C4-2B (cell line): ENCODE results near the gene ZDHHC7.
A peak's percentile ranks its signal among the peaks of the same experiment; 100 is the strongest.

Source experiments
- H3K27ac ChIP-seq: fragments of 450-650 bp; 2 replicates; pipeline ENCODE4 v1.5.1; 2017
- ZFX ChIP-seq: fragments of 450-650 bp; IDR thresholded peaks from 2 replicates; pipeline ENCODE4 v1.6.1; 2017
- TF ChIP-seq, protein P1 (sequence below): fragments of 450-650 bp; conservative IDR thresholded peaks from 2 replicates; pipeline ENCODE4 v1.5.1; 2017; ENCODE audit warnings: mild to moderate bottlenecking

Gene ZDHHC7

GRCh38 chr16:84950906-84951305, 60.4 kb downstream of the ZDHHC7 start:
- H3K27ac ChIP-seq: no peak overlapping the region
- no peak for TF ChIP-seq ZFX
- TF ChIP-seq, protein P1, sequence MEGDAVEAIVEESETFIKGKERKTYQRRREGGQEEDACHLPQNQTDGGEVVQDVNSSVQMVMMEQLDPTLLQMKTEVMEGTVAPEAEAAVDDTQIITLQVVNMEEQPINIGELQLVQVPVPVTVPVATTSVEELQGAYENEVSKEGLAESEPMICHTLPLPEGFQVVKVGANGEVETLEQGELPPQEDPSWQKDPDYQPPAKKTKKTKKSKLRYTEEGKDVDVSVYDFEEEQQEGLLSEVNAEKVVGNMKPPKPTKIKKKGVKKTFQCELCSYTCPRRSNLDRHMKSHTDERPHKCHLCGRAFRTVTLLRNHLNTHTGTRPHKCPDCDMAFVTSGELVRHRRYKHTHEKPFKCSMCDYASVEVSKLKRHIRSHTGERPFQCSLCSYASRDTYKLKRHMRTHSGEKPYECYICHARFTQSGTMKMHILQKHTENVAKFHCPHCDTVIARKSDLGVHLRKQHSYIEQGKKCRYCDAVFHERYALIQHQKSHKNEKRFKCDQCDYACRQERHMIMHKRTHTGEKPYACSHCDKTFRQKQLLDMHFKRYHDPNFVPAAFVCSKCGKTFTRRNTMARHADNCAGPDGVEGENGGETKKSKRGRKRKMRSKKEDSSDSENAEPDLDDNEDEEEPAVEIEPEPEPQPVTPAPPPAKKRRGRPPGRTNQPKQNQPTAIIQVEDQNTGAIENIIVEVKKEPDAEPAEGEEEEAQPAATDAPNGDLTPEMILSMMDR: no peak; the same call in 1 of the 2 replicates

DNA sequence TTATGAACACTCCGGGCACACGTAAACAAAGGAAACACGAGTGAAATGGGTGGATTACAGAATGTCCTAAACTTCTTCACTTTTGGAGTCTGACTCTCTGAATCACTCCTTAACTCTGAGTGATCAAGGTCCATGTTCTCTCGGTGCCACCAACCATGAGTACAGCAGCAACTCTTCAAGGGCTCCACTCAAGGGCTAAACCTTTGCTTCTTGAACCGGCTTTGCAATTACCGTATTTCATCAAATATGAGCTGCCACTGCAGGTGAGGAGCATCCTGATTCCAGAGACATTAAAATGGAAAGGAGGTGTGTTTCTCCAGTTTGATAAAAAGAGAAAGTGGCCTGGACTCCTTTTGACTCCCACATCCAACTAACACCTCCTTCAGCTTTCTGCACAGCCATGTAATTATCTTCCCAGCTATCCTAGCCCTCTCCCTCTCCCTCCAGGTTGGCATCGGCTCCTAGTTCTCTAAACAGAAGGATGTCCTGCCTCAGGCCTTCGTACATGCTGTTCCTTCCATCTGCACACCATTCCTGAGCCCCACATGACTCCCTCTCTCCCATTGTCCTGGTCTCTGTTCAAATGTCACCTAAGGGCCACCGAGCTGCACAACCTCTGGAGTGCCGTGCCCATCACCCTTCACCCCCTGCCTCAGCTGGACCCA, 61.4 kb downstream of the ZDHHC7 start:
- TF ChIP-seq, protein P1: no peak
- TF ChIP-seq ZFX: no peak
- H3K27ac ChIP-seq: no peak overlapping the region

- TF ChIP-seq, protein P1: no peak
- no peak for TF ChIP-seq ZFX
- no peak overlapping the region for H3K27ac ChIP-seq
Measured at GRCh38 chr16:84948851-84949610, 62.3 kb downstream of the ZDHHC7 start.

DNA sequence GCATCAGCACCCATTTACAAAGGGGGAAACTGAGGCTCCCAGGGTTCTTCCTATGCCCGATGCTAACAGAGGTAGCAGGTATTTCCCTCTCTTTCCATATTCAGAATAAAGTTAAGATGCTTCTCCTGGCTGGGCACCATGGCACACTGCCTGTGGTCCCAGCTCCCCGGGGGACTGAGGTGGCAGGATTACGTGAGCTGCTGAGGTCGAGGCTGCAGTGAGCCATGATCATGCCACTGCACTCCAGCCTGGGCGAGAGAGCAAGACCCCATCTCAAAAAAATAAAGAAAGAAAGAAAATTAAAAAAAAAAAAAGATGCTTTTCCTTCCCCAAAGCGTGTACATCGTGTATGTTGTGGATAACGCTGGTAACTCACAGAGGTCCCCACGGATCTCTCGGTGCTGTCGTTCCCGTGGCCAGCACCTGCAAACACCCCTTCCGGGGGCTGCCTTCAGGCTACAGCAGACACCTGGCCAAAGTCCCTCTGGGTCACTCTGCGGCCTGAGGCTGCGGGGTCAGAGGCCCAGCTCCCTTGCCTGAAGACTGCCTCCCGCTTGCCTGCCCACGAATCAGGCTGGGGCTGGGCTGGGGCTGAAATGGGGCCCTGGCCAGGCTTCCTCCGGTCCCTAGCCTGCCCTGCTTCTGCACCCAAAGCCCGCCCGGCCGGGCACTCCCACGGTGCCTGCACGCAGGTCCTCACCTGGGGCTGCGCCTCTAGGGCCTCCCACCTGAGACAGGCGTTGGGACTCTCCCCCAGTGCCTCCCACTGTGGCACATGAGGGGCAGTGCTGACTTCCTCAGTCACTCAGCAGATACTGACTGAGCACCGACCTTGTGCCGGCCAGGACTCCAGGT, 63.1 kb downstream of the ZDHHC7 start:
- TF ChIP-seq, protein P1: no peak
- no peak for TF ChIP-seq ZFX
- H3K27ac ChIP-seq: peak overlapping the region; percentile 75

GRCh38 chr16:84947022-84947421, 64.3 kb downstream of the ZDHHC7 start:
- TF ChIP-seq, protein P1: no peak
- TF ChIP-seq ZFX: peak; percentile 45; the same call in 1 of the 2 replicates
- peak overlapping the region; percentile 75 for H3K27ac ChIP-seq

- H3K27ac ChIP-seq: no peak overlapping the region
- no peak for TF ChIP-seq ZFX
- TF ChIP-seq, protein P1: no peak
Measured at GRCh38 chr16:84943620-84944019, 67.7 kb downstream of the ZDHHC7 start.
